Central memory CD8-positive, alpha-beta T cell (primary cell): ENCODE results near the gene ADIPOR1.
"Not testable (repeated sequence)": the region's sequence is repeated elsewhere in the genome, so short reads cannot be mapped to it uniquely, and the experiment has no call there.

Source experiments
- ATAC-seq: fragments of 150-1000 bp; cut with Tn5 transposase; replicated peaks from 2 replicates; pipeline ENCODE4 v1.10.0; 2022; ENCODE audit warnings: mild to moderate bottlenecking, moderate FRiP score, moderate number of reproducible peaks; ENCODE audit not compliant: poor library complexity, severe bottlenecking; ENCODE audit errors: extremely low read depth
- DNase-seq, 2 donors: peaks; one replicate each; pipeline ENCODE4 v3.0.0; 2021; ENCODE audit warnings: low spot score in 2 of 2
- H3K27ac Mint-ChIP-seq: one replicate; pipeline ENCODE4 v1.8.0; 2022; ENCODE audit warnings: low read depth, mild to moderate bottlenecking, moderate library complexity, mixed read lengths
- H3K27me3 Mint-ChIP-seq: one replicate; pipeline ENCODE4 v1.8.0; 2022; ENCODE audit warnings: mixed read lengths
- H3K36me3 Mint-ChIP-seq: one replicate; pipeline ENCODE4 v1.8.0; 2022; ENCODE audit warnings: mild to moderate bottlenecking, moderate library complexity, mixed read lengths; ENCODE audit not compliant: insufficient read depth
- H3K4me1 Mint-ChIP-seq: one replicate; pipeline ENCODE4 v1.8.0; 2022; ENCODE audit warnings: mixed read lengths
- H3K4me3 Mint-ChIP-seq: one replicate; pipeline ENCODE4 v1.8.0; 2022; ENCODE audit warnings: mild to moderate bottlenecking, moderate library complexity, mixed read lengths
- H3K9me3 Mint-ChIP-seq: one replicate; pipeline ENCODE4 v1.8.0; 2022; ENCODE audit warnings: mixed read lengths

ADIPOR1 gene

GRCh38 chr1:202987922-202988583 is 29.9 kb upstream of the ADIPOR1 start:
- H3K27ac Mint-ChIP-seq = no peak overlapping the region
- ATAC-seq (no peak), DNase-seq (no peak)
- no peaks in the 10 kb centered on the region for H3K36me3 Mint-ChIP-seq
- no peaks in the 10 kb centered on the region for H3K4me1 Mint-ChIP-seq
- H3K4me3 Mint-ChIP-seq = no peak overlapping the region
- no peaks in the 10 kb centered on the region for H3K9me3 Mint-ChIP-seq
- peaks cover 65% of the 10 kb centered on the region for H3K27me3 Mint-ChIP-seq

DNA sequence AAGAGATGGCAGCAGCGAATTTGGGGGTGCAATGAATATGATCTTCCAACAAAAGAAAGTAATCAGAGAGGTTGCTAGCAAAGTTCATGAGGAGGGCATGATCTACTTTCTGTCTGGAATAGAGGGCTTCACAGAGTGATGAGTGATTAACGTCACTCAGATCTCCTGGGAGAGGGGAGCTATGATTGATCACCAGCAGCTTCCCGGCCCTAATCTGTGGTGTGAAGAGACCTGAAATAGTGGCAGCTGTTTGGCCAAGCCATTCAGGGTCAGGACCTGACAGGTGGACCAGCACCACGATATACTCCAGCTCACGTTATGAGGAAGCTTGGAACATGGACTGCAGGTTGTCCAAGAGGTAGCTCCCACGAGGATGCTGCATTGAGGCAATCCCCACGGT is 29.1 kb upstream of the ADIPOR1 start:
- Mint-ChIP-seq H3K36me3 (no peaks in the 10 kb centered on the region), H3K27me3 (peaks cover 57% of the 10 kb centered on the region), H3K9me3 (no peaks in the 10 kb centered on the region), H3K4me3 (no peak overlapping the region), H3K27ac (no peak overlapping the region), H3K4me1 (no peaks in the 10 kb centered on the region)
- DNase-seq (no peak), ATAC-seq (no peak)

DNA sequence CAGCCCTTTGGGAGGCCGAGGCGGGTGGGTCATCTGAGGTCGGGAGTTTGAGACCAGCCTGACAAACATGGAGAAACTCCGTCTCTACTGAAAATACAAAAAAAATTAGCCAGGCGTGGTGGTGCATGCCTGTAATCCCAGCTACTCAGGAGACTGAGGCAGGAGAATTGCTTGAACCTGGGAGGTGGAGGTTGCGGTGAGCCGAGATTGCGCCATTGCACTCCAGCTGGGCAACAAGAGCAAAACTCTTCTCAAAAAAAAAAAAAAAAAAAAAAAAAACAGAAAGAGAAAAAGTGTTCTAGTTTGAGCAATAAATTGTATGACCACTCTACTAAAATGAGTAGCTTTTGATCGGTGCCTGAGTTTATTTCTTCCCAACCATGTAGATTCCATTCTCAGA is 28.0 kb upstream of the ADIPOR1 start:
- DNase-seq, H3K4me1 Mint-ChIP-seq, ATAC-seq, H3K36me3 Mint-ChIP-seq, H3K4me3 Mint-ChIP-seq, H3K9me3 Mint-ChIP-seq, H3K27ac Mint-ChIP-seq: not testable (repeated sequence)
- H3K27me3 Mint-ChIP-seq = peaks cover 47% of the 10 kb centered on the region

DNA sequence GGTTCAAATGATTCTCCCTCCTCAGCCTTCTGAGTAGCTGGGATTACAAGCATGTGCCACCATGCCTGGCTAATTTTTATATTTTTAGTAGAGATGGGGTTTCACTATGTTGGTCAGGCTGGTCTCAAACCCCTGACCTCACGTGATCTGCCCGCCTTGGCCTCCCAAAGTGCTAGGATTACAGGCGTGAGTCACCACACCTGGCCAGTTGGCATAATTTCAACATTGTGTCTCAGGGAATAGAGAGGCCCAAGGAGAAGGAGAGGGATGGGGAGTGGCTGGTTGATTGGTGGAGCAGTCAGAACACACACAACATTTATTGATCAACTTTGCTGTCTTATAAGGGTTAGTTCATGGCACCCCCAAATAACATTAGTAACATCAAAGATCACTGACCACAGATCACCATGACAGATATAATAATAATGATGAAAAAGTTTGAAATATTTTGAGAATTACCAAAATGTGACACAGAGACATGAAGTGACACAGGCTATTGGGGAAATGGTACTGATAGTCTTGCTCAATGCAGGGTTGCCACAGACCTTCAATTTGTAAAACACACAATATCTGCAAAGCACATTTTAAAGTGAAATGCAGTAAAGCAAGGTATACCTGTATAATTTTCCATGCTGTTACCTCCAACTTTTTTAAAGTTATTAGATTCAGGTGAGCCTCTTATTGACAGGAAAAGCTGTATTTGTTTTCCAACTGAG is 24.8 kb upstream of the ADIPOR1 start:
- ATAC-seq (no peak), DNase-seq (no peak)
- Mint-ChIP-seq H3K36me3 (no peaks in the 10 kb centered on the region), H3K27me3 (peaks cover 46% of the 10 kb centered on the region), H3K27ac (no peak overlapping the region), H3K4me3 (no peak overlapping the region), H3K9me3 (no peaks in the 10 kb centered on the region), H3K4me1 (no peaks in the 10 kb centered on the region)

GRCh38 chr1:202981939-202982338 is 23.8 kb upstream of the ADIPOR1 start:
- no peak for ATAC-seq
- no peak for DNase-seq
- no peaks in the 10 kb centered on the region for H3K9me3 Mint-ChIP-seq
- H3K27me3 Mint-ChIP-seq = peaks cover 46% of the 10 kb centered on the region
- H3K4me1 Mint-ChIP-seq = no peaks in the 10 kb centered on the region
- no peak overlapping the region for H3K27ac Mint-ChIP-seq
- H3K4me3 Mint-ChIP-seq = no peak overlapping the region
- no peaks in the 10 kb centered on the region for H3K36me3 Mint-ChIP-seq

GRCh38 chr1:202979459-202979858 is 21.3 kb upstream of the ADIPOR1 start:
- H3K4me3 Mint-ChIP-seq = no peak overlapping the region
- ATAC-seq (no peak), DNase-seq (no peak)
- no peak overlapping the region for H3K27ac Mint-ChIP-seq
- H3K9me3 Mint-ChIP-seq = no peaks in the 10 kb centered on the region
- H3K4me1 Mint-ChIP-seq = no peaks in the 10 kb centered on the region
- H3K36me3 Mint-ChIP-seq = no peaks in the 10 kb centered on the region
- H3K27me3 Mint-ChIP-seq = peaks cover 54% of the 10 kb centered on the region

- DNase-seq (no peak), ATAC-seq (no peak)
- Mint-ChIP-seq H3K4me1 (no peaks in the 10 kb centered on the region), H3K9me3 (no peaks in the 10 kb centered on the region), H3K4me3 (no peak overlapping the region), H3K36me3 (peaks cover 2% of the 10 kb centered on the region), H3K27me3 (peaks cover 59% of the 10 kb centered on the region), H3K27ac (no peak overlapping the region)
Observed at GRCh38 chr1:202976633-202977032, 18.5 kb upstream of the ADIPOR1 start.

DNA sequence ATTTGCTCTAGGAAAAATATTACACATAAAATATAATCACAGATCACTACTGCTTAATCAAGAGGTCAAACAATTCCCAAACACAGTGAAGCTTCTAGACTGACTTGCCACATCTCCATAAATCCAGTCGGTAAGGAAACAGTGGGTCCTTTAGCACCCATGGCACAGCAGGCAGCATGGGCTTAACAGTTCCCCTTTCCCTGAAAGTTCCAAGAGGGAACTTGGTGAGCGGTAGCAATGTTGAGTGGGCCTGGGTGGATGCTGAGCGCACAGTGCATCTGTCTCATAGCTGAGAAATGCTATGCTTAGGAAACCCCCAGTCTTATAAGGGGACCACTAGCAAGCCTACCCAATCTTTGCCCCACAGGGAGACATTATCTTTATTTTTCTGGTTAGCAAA is 16.7 kb upstream of the ADIPOR1 start:
- DNase-seq (no peak), ATAC-seq (no peak)
- no peaks in the 10 kb centered on the region for H3K9me3 Mint-ChIP-seq
- H3K4me1 Mint-ChIP-seq = no peaks in the 10 kb centered on the region
- no peak overlapping the region for H3K4me3 Mint-ChIP-seq
- H3K27me3 Mint-ChIP-seq = peaks cover 51% of the 10 kb centered on the region
- H3K36me3 Mint-ChIP-seq = peaks cover 2% of the 10 kb centered on the region
- H3K27ac Mint-ChIP-seq = no peak overlapping the region

DNA sequence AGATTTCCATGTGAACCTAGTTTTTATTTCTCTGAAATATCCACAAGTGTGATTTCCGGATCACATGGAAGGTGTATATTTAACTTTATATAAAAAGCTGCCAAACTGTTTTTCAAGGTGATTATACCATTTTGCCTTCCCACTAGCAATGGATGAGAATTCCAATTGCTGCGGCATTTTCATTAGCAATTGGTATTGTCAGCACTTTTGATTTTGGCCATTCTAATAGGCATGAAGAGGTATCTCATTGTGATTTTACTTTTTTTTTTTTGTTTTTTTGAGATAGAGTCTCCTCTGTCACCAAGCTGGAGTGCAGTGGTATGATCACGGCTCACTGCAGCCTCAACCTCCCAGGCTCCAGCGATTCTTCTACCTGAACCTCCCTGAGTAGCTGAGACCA is 13.9 kb upstream of the ADIPOR1 start:
- Mint-ChIP-seq H3K36me3 (peaks cover 8% of the 10 kb centered on the region), H3K27me3 (peaks cover 23% of the 10 kb centered on the region), H3K4me1 (peaks cover 15% of the 10 kb centered on the region), H3K4me3 (no peak overlapping the region), H3K9me3 (no peaks in the 10 kb centered on the region), H3K27ac (no peak overlapping the region)
- ATAC-seq (no peak), DNase-seq (no peak)

DNA sequence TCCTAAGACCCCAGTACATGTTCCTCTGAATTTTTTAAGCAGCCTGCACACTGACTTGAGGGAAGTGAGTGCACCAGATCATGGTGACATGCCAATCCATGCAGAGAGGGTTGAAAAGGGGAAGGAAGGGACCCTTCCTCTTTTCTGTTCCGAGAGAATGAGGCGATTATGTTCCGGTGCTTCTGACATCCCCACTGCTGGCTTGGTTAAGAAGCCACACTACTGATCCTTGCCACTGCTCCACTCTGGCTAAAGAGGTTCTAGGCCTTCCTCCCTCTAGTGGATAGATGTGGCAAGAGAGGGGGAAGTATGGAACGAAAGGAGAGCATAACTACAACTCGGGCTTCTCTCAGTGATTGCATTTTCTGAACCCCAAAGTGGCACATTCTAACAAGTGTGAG is 10.8 kb upstream of the ADIPOR1 start:
- ATAC-seq = no peak

GRCh38 chr1:202968351-202968750 is 10.2 kb upstream of the ADIPOR1 start:
- H3K9me3 Mint-ChIP-seq = no peaks in the 10 kb centered on the region
- peaks cover 21% of the 10 kb centered on the region for H3K4me1 Mint-ChIP-seq
- no peak overlapping the region for H3K27ac Mint-ChIP-seq
- H3K4me3 Mint-ChIP-seq = peak overlapping the region; percentile 84
- H3K27me3 Mint-ChIP-seq = no peaks in the 10 kb centered on the region
- H3K36me3 Mint-ChIP-seq = peaks cover 12% of the 10 kb centered on the region
- ATAC-seq (no peak), DNase-seq (no peak)

More for the DNA sequence above, 10.8 kb upstream of the ADIPOR1 start:
- Mint-ChIP-seq H3K27me3 (no peaks in the 10 kb centered on the region), H3K4me1 (peaks cover 21% of the 10 kb centered on the region), H3K36me3 (peaks cover 10% of the 10 kb centered on the region), H3K27ac (no peak overlapping the region), H3K9me3 (no peaks in the 10 kb centered on the region), H3K4me3 (no peak overlapping the region)
- no peak for DNase-seq

DNA sequence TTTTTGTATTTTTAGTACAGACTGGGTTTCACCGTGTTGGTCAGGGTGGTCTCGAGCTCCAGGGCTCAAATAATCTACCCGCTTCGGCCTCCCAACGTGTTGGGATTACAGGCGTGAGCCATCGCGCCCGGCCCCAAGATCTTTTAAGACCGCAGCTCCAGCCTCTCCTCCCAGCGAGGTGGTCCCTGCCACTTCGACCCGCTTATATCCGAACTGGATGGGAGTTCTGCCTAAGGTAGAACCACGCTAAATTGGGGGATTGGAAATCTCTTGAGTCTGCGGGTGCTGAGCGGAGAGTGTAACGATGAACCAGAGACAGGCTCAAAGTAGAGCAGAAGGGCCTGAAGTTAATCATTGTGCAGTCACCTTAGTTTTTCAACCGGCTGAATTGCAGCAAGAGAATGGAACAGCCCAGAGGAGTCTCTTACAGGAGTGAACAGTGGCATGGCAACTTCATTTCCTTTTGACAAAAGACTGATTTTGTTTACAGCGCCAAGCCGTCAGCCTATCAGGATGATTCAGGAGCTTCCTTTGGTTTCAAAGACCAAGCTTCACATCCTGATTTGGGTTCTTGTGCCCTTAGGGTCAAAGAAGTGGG is 9.7 kb upstream of the ADIPOR1 start:
- ATAC-seq (peak; percentile 33), DNase-seq (no peak)
- peak overlapping the region; percentile 84 for H3K4me3 Mint-ChIP-seq
- H3K4me1 Mint-ChIP-seq = peaks cover 21% of the 10 kb centered on the region
- peaks cover 9% of the 10 kb centered on the region for H3K36me3 Mint-ChIP-seq
- H3K9me3 Mint-ChIP-seq = no peaks in the 10 kb centered on the region
- H3K27me3 Mint-ChIP-seq = no peaks in the 10 kb centered on the region
- H3K27ac Mint-ChIP-seq = peak overlapping the region; percentile 32
